Left renal cortex interstitium (tissue), 4 donors: ENCODE measurements around the gene DAAM2. TPM values are rescaled to one million over a fixed set of nuclear protein-coding genes. Genes with fewer than 3 reads are reported as not detected.

Experiments used
- DNase-seq, 4 donors: peaks; one replicate each; pipeline ENCODE4 v3.0.0-alpha.2; 2013; ENCODE audit warnings: low read depth in 4 of 4, low spot score in 2 of 4, missing footprints in 1 of 4
- polyA plus RNA-seq, 4 donors: library from polyadenylated mRNA; unstranded; fragments of 120-200 nt; gene quantifications; one replicate each; pipeline ENCODE4 v1.2.1, GENCODE V29; 2013; ENCODE audit not compliant: insufficient read length in 4 of 4

The DAAM2 gene
- polyA plus RNA-seq, 4 donors = 27.2 to 29.0 (median 28.2) TPM

DNA sequence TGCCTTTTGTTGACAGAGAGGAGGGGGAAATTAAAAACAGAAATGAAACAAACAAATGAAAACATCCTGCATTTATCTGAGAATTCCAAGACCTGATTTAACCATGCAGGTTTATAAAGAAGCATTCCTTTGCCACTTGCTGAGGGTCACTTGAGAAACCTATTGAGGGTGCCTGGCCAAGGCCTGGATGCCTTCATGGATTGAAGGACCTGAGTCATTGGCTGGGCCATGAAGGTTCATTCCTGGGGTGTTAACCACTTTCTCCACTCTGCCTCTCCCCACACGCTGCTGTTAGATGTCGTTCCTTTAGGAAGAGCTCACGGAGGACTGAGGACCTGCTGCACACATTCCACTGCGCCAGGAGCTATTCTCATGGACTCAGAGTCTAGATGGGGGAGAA is 49.7 kb downstream of the DAAM2 start:
- DNase-seq = no peak

DNA sequence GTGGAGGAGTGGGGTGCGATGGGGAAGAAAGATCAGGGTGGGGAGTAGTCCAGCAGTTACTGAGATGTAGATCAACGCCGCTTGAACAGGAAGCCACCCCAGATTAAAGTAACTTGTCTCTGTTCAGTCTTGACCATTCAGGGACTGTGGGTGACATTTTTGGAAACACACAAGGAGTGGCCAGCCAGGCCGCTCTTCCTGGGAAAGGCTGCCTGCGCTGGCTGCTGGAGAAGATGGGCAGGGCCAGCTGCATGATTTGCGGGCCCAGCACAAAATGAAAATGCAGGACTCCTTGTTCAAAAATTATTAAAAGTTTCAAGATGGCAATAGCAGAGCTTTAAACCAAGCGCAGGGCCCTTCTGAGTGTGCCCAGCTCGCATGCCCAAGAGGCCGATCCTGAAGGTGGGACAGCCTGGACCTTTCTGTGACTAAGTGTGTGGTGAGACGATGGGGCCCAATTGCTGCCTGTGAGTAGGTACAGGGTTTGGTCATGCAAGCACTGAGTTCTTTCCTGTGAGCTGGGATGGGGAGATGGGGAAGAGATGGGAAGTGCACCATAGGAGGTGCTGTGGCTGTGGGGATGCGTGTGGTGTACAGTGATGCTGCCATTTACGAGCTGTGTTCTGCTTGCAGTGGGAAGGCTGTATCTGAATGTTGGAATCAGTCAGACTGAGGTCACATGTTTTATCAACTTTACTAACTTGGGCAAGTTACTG is 51.3 kb downstream of the DAAM2 start:
- no peak for DNase-seq

DNA sequence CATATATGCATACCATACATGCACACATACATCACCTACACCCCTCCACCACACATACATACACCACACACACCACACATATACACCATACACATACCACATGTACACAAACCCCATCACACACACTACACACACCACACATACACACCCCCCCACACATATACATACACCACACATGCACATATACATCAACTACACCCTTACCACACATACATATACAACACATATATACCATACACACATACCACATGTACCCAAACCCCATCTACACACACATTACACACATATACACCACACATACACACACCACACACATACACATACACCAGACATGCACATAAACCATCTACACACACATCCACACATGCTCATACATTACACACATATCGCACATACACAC is 52.7 kb downstream of the DAAM2 start:
- DNase-seq = no peak

DNA sequence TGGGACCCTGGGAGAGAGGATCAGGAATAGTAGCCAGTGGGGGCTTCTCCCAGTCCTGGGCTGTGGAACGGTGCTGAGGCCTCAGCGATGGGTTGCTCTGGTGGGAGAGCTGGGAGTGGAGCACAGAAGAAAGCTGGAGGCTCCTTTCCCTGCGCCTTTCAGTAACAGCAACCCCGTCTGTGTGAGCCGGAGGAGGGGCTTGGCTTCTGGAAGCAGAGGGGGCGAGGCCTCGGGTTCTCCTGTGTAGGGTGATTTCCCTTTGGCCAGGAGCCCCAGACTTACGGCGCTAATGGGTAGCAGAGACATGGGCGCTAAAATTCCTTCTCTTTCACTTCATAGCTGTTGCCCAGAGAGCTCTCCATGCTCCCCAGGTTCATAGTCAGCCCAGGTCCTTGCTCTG is 55.0 kb downstream of the DAAM2 start:
- DNase-seq = no peak

DNA sequence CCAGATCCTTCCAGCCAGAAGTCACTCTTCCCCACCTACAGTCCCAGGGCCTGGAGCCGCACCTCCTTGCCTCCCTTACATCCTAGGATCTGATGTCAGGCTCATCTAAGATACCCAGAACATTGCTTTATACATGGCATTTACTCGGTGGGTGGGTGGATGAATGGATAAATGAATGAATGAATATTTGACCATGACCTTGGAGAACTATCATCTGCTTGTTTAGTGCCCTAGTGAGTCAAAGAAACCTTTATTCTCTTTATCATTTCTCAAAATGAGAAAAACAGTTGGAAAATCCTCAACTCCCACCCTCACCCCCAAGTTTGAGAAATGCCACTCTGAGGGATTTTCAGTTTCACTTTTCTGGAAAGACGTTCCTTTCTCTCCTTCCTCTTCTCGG is 56.0 kb downstream of the DAAM2 start:
- no peak for DNase-seq

DNA sequence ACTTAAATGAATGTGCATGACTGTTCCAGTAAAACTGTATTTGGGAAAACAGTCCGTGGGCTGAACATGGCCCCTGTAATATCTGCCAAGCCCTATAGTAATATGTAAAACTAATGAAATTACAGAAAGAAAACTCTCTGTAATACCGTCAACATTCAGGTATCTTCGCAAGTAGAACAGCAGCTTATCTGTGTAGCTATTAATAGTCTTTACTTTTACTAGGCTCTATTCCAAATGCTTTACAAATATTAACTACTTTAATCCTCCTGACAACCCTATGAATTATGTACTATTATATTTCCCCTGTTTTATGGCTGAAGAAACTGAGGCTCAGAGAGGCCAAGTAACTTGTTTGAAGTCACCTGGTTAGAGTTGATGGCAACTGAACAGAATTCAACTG is 57.1 kb downstream of the DAAM2 start:
- DNase-seq = no peak

DNA sequence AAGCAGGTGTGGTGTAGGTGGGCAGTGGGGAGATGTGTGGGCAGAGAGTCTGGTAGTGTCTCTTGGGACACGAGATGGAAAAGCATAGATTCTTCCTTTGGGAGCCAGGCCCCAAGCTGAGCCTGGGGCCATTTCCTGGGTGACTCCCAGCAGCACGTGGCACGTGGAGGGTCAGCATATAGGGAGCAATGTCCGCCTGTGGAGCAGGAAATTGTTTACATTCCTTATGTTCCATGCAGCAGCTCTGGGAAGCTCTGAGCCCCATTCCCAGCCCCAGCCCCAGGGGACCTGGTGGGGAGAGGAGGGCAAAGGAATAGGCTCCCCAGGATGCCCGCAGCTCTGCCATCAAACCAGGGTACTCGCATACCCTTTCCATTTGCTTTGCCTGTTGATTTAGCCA is 57.6 kb downstream of the DAAM2 start:
- DNase-seq = no peak

DNA sequence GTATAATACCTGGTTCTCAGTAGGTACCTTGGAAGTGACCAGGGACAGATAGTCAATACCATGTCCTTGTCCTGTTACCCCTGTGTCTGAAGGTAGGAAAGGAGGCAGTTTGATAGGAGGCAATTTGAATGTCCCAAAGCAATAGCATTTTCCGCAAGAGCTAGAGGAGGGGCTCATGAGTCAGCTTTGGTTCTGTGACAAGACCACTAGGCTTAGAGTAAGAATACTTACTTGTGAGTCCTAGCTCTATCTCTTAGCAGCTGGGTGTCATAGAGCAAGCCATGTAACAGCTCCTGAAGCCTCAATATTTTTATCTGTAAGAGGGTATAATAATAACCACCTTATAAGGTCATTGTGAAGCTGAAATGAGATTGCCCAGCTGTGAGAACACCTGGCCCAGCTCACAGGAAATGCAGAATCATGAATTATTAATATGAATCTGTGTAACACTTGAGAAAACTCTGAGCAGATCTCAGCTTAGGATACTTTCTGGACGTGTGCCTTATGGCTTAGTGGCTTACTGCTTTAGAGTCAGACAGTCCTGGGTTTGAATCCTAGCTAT is 58.6 kb downstream of the DAAM2 start:
- DNase-seq = no peak

DNA sequence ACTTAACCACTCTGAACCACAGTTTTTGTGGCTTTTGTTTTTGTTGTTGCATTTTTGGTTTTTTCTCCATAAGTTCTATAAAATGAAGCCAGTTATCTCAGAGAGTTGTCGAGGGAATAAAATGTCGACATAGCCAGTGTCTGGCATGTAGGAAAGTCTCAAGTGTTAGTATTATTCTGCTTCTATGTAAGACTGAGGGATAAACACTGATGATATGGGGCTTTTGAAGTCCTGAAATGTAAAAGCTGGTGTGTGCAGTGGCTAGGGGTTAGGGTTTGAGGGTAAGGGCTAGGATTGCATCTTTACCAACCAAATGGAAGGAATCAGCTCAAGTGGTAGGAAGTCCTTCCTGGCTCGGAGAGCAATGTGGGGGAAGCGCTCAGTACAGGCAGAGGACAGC is 59.2 kb downstream of the DAAM2 start:
- no peak for DNase-seq

DNA sequence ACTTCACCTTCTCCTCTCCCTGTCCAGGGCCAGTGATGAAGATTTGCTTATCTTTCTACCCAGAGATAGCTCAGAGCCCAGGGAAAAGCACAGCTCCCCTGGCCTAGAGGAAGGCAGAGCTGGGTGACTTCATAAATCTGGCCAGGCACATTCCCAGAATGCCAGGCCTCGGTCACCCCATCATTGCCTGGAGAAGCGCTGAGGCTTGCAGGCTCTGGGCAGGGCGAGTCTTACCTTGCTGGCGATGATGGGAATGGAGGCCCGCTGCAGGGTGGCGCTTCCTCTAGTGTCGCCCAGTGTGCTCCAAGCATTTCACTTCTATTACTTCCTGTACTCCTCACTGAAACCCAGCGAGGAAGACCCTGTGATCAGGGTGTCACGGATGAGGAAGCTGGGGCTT is 60.1 kb downstream of the DAAM2 start:
- no peak for DNase-seq

DNA sequence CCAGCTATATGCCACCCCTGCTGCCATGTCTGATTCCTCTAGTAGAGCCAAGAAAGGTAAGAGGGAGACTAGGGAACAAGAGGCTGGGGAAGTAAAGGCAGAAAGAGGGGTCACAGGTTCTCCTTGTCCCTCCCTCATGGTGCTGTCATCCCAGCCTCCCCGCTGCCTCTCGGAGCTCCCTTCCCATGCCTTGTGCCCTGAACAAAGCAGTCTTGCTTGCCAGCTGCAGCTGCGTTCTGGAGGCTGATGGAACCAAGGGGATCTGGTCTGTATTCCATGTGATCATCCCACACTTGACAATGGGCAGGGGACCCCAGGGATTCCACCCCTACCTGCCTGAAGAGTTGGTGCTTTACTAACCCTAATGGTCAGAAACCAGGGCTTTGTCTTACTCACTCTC is 61.4 kb downstream of the DAAM2 start:
- no peak for DNase-seq

DNA sequence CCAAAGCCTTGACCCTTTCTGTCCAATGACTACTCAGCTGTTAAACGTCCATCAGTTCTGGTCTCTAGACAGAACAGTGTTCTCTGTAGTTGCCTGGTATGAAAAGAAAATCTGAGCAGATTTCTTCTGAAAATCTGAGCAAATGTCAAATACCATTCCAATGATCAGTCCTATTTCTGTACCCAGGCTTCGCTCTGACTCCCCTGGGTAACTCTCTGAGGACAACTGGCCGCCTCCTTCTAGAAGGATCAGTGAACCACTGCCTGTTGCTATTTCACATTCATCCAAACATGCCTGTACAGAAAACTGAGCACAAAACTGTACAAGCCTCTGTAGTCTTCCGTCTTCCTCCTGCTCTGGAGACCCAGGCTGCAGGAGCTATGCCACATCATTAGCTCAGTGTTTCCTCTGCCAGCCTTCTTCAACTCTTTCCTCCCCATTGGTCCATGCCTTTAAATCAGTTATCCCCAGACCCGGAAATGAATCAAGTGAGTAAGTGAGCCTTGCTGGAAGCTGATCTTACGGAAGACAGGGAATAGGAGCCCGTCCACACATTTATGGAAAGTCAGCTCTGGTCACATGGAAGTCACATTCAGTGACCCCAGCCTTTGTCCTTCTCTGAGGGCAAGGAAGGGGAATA is 63.3 kb downstream of the DAAM2 start:
- DNase-seq = no peak

DNA sequence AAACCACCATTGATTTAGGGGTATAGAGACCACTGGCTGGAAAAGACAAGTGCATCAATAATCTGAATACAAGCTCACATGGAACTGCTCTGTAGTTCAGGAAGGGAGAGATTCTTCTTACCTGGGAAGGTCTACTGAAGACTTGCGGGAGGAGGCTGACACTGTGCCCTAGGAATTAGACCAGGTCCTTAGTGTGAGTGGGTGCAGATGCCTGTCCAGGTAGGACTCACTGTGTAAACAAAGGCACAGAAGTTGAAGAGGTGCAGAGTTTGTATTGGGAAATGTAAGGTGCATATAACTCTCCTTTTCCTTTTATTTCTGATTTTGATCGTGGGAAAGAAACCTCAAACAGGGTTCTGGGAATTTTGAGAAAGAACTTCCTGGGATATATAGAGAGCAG is 66.8 kb downstream of the DAAM2 start:
- DNase-seq = no peak

DNA sequence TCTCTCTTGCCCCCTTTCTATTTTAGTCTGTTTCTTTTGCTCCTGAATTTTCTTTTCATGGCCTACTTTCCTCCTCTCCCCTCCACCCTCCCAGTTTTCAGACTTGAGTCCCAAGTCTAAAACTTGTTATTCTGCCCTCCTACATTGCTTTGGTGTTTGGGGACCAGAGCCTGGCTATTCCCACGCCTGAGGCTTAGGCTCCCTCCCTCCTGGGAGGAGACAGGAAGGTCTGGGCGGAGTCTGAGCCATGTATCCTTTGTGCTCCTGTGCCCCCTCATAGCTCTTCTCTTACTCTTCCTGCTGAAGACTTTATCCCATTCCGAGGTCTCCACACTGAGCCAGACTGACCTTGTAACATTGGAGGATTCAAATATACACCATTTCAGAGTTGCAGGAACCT is 69.5 kb downstream of the DAAM2 start:
- DNase-seq = no peak

DNA sequence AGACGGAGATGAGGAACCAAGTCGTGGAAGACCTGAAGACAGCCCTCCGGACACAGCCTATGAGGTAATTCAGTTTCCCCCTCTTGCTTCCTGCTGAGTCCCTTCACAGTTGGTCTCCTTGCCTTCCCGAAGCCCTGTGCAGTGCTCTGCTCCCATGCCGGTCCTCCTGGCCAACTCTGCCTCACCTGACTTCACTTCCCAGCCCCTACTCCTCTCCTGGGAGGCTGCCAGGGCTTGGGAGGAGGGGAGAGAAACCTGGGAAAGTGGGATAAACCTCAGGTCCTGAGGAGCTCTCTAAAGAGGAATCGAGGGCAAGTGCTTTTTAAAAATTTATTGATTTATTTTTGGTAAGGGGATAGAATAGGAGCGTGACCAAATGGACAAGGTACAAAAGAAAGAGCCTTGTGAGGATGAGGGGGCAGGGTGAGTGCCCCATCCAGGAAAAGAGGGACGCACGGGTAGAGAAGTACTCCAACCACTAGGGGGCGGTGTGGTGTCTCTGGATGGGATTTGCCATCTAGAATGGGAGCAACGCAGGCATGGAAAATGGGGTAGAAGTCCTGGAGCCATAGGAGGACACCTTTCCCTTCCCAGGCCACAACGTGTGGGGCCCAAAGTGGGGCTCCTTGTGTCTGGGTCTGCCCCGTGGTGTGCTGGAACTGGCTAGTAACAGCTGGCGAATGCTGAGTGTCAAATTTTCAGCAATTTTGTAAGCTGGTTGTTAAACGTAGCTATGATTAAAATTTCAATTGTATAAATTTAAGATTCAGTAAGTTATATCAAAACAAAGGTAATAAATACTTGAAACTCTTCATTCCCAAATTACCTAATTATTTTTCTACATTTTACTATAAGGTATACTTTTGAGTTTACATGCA is 73.1 kb downstream of the DAAM2 start:
- DNase-seq = no peak

DNA sequence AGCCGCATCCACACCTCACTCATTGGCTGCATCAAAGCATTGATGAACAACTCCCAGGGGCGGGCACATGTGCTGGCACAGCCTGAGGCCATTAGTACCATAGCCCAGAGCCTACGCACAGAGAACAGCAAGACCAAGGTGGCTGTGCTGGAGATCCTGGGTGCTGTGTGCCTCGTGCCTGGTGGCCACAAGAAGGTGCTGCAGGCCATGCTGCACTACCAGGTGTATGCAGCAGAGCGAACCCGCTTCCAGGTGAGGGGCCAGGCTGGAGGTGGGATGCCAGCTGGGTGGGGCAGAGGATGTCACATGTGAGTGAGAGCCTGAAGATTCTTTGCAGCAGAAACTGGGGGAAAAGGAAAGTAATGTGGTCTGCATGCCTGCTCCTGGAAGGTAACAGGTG is 75.4 kb downstream of the DAAM2 start:
- no peak for DNase-seq

DNA sequence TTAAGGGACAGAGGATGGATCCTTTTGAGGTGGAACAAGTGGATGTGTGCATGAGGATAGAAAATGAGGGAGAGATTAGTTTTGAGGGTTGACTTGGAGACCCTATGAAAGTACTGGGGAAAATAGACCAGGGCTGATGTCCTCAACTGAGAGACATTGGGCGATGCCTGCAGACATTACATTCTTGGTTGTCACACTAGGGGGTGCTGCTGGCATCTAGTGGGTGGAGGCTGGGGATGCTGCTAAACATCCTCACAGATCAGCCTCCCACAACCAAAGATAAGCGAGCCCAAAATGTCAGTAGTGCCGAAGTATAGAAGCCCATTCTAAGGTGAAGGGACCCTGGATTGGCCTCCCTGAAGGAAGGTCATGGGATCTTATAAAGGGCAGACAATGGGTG is 78.8 kb downstream of the DAAM2 start:
- no peak for DNase-seq

DNA sequence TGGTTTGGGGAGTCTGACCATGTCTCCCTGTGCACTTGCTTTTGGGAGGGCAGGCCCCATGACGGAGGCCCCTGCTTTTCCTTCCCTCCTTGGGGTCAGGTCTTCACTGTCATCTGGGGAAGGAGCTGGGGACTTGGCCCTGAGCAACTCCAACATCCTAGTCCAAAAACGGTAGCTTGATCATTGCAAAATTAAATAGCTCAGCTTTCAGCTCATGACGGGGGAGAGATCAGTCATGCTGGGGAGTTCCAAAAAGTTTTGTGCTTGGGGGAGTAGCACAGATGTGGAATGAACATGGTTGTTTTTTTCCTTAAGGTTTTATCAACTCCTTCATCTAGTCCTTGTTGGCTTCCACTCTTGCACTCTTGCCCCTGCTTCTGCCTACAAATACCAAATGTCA is 81.3 kb downstream of the DAAM2 start:
- DNase-seq = no peak

DNA sequence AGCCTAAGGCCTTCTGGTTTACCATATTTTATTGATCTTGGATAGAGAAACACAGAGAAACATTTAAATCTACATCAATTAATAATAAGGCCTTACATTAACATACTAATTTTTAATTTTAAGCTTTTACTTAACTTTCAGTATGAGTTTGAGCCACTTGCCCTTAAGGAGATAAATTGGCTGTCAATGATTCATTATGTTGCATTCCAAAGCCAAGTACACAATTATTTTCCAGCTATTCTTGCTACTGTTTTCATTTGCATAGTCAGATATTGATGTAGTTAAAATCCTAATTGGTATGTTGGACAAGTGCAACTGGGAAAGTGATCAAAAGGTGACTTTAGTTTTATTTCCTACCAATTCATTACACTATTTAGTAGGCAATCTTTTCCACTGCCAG is 83.9 kb downstream of the DAAM2 start:
- no peak for DNase-seq

DNA sequence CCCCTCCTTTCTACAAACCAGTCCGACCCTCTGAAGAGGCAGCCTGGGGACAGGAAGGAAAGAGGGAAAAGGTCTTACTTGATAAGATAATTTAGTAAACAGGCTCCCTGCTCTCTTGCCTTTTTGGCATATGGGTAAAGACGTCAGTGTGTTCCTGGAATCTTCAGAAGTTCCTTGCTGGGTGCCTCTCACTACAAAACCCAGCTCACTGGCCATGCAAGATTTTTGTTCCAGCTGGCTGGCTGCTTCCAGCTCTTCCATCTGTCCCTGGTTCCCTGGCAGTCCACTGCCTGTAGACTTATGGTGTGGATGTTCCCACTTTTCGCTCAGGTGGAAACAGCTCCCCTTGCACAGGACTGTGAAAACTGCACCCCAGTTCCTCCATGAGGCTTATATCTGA is 84.7 kb downstream of the DAAM2 start:
- DNase-seq = no peak

DNA sequence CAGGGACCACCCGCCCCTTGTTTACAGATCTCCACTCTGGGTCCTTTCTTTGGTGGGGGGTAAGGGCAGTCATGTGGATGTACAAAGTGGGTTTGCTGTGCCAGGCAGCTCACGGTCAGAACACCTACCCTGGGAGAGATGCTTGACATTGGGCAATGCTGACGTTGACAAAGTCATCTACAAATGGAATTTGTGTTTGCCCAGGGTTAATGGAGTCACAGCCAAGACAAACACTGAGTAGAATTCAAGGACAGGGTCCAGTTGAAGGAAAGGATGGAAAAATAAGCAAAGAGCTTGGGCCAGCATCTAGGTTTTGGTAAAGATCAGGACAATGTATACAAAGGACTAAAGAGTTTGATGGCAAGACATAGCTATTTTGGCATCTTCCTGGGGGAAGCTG is 87.4 kb downstream of the DAAM2 start:
- DNase-seq = no peak
